Ishikawa (cell line): ENCODE results near the gene FXYD7.

Source experiments
- CREB1 ChIP-seq: IDR thresholded peaks from 2 replicates; pipeline ENCODE4 v1.6.1; 2012; ENCODE audit warnings: low read depth
- TEAD4 ChIP-seq: IDR thresholded peaks from 2 replicates; pipeline ENCODE4 v1.6.1; 2012
- YY1 ChIP-seq: IDR thresholded peaks from 2 replicates; pipeline ENCODE4 v1.6.1; 2012; ENCODE audit warnings: low read depth
- TF ChIP-seq, protein P1 (sequence below): IDR thresholded peaks from 2 replicates; pipeline ENCODE4 v1.6.1; 2012

FXYD7 gene

DNA sequence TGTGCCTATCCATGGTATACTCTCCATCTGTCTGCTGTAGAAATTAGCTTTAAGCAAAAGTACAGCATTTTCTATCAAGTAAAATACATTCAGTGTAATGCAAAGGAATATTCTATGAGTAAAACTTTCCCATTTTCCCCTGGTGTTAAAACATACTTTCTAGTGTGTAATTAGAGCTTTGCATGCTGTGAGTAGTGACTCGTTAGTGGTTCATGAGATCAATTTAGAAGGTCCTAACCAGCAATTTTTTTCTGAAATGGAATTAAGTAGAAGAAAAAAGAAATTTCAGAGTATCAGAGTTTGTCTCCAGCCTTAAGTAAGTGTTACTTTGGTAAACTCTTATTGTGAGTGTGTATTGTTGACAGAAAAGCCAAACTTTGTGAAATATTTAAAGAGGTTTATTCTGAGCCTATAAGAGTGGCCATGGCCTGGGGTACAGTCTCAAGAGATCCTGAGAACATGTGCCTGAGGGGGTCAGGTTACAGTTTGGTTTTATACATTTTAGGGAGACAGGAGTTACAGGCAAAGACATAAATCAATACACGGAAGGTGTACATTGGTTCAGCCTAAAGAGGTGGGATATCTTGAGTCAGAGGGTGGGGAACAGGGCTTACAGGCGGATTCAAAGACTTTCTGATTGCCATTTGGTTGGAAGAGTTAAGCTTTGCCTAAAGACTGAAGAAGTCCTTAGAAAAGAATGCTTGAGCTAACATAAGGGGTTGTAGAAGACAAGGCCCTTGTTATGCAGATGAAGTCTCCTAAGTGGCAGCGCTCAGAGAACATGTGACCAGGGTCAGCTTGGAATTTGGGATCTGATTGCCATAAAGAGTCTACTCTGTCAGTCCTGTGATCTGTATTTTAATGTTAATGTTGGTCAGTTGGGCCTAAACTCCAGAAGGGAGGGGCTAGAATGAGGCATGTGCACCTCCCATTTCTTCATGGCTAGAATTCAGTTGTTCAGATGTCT, 60.0 kb downstream of the FXYD7 start:
- TF ChIP-seq TEAD4 (no peak), YY1 (no peak), CREB1 (no peak)
- TF ChIP-seq, protein P1, sequence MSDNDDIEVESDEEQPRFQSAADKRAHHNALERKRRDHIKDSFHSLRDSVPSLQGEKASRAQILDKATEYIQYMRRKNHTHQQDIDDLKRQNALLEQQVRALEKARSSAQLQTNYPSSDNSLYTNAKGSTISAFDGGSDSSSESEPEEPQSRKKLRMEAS: no peak
